Measurements from ENCODE around the gene ATG16L1.

DNA sequence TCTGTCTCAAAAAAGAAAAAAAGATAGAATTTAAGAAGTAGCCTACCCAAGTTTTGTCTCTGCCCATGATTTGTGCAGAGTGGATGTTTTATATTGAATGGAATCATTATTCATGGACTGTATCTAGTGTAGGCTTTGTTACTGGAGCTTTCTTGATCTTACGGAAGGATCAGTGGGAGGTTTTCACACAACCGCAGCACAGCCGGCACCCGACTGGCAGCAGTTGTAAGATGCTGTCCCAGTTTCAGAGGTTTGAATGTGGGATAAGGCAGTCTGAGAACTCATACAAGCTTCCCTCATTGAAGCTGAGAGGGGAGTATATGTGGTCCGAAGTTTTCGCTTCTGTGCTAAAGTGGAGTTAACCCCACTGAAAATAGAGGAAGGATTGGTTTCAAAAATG lies 36.4 kb downstream of the ATG16L1 start:
- TF ChIP-seq, protein P1, sequence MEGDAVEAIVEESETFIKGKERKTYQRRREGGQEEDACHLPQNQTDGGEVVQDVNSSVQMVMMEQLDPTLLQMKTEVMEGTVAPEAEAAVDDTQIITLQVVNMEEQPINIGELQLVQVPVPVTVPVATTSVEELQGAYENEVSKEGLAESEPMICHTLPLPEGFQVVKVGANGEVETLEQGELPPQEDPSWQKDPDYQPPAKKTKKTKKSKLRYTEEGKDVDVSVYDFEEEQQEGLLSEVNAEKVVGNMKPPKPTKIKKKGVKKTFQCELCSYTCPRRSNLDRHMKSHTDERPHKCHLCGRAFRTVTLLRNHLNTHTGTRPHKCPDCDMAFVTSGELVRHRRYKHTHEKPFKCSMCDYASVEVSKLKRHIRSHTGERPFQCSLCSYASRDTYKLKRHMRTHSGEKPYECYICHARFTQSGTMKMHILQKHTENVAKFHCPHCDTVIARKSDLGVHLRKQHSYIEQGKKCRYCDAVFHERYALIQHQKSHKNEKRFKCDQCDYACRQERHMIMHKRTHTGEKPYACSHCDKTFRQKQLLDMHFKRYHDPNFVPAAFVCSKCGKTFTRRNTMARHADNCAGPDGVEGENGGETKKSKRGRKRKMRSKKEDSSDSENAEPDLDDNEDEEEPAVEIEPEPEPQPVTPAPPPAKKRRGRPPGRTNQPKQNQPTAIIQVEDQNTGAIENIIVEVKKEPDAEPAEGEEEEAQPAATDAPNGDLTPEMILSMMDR (IDR thresholded peaks at IDR 0.05; ENCODE audit: low read length), result no peak
- no peak for TF ChIP-seq EZH2 (IDR thresholded peaks at IDR 0.05; ENCODE audit: borderline replicate concordance, low read length)

Measured in OCI-LY1 (cell line).